HG03571 (cell line): Measurements from ENCODE around the gene CTSE.
A peak's percentile ranks its signal among the peaks of the same experiment; 100 is the strongest.
"Not testable (repeated sequence)": the region's sequence is repeated elsewhere in the genome, so short reads cannot be mapped to it uniquely, and the experiment has no call there.

Experiments
- ATAC-seq: cut with Tn5 transposase; IDR thresholded peaks from one replicate; pipeline ENCODE4 v1.9.1; 2021; ENCODE audit not compliant: unreplicated experiment

Gene CTSE

DNA sequence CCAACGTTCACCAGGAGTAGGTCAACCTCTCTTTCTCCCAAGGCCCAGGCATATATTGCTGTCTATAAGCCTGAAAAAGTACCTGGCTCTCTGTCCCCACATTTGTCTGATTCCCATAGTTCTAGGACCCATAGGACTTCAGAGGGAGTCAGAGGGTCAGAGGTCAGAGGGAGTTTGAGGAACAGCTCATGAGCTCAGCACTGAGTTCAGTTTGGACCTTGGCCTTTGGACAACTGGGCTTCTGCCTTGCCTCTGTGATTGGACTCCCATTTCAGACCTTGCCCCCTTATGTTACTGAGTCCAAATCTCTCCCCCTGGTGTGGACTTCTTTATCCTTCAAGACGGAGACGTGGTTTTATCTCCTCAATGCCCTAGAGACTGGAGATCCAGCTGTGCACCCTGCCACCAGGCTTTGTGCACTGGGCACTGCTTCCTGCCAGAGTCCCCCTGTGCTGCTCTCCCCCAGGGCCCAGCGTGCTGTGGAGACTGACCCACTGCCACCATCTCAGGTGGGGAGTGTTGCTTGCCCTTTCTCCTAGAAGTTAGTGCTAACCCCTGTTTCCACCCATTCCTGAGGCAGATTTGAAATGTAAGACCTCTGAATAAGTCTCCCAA, 3.2 kb downstream of the CTSE start:
- ATAC-seq = no peak

DNA sequence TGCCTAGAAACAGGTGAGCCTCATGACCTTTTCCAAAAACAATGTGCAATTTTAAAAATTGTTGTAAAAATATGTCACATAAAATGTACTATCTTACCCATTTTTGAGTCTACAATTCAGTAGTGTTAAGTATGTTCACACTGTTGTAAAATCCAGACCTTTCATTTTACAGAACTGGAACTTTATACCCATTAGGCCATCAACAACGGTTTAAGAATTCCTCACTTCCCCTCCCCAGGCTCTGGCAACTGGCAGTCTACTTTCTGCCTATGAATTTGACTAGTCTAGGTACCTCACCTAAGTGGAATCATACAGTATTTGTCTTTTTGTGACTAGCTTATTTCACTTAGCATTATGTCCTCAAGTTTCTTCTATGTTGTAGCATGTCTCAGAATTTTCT, 8.6 kb downstream of the CTSE start:
- no peak for ATAC-seq

DNA sequence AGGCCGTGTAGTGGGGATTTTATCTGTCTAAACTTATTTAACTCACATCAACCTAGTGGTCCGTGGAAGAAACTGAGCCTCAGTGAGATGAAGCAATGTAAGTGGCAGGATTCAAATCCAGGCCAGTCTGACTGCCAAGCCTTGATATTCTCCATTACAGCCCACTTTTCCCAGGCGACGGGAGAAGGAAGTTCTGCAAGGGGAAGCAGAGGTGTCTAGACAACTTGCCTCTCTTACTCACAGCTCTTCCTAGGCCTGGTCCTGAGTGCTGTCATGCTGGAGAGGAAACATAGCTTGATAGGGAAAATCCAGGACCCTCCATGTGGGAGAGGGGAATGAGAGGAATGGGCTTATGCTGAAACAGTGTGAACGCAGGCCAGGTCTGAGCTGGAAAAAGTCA, 9.1 kb downstream of the CTSE start:
- no peak for ATAC-seq

DNA sequence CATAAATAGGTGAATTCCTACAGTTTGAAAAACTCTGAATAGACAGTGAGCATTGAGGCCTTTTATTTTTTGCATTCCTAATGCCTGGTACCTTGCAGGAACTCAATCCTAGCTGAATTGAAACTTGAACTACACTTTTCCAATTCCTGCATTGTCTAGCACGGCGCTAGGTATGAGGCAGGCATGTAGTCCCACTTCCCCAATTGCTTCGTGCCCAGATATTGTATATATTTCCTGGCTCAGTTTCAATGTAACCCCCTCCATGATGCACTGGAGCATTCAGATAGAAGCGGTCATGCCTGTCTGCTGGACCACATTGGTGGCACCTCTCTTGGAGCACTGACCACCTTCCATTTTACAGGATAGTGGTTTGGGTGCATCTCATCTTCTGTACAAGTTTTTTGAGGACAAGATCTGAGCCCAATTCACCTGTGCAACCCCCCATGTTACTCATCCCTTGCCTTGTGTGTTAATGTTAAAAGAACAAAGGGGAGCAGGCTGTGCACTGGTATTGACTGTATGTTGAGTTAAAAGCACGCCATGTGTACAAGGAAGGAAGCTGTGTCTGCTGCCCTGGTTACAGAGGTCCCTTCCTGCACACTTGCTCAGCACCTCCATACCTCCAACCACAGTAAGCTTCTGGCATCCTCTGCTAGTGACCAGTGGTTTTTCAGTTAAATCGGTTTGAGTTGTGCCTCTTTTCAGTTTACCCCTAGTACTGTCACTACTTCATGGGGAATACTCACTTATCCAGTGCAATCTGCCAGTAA, 10.5 kb downstream of the CTSE start:
- no peak for ATAC-seq

DNA sequence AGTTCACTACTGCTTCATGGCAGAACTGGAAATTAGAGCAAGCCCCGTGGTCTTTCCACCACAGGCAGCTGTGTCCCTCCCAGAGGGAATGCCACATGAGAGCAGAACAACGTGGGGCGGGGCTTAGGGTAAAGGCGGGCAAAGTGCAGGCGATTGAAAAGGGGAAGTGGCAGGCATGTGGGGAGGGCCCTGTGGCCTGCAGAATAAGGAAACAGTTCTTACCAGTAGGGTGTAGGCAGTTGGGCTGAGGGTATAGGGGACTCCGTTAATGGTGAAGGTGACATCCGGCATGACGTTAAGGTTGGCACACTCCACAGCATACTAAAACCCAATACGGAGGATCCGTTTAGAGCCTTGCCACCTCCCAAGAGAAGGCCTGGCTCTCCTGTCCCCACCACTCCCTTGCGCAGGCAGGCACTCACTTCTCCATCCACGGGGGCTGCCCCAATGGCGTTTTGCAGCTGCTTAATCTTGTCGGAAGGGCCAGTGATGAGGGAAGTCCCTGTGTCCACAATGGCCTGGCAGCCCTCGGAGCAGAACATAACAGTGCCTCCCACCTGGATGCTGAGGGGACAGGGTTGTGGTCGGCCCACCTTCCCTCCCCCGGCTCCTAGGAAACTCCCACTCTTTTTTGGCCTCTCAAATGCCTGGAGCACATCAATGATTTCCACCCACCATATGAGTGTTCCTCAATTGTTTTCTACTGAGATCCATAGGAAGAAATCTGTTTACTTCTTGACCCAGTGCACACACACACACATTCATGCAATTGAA, 11.4 kb downstream of the CTSE start:
- peak; percentile 89 for ATAC-seq

DNA sequence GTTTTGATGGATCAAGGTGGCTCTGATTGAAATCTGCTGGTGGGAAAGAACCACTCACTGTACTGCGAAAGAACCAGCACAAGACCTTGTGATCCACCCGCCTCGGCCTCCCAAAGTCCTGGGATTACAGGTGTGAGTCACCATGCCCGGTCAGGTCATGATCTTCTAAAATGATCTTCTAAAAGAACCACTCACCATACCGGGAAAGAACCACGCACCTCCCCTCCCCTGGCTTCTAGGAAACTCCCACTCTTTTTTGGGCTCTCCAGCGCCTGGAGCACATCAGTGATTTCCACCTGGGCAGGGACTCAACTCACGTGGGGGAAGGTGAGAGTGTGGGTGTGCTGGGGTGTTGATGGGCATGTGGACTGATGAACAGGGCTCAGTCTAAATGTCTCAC, 12.6 kb downstream of the CTSE start:
- ATAC-seq = no peak

DNA sequence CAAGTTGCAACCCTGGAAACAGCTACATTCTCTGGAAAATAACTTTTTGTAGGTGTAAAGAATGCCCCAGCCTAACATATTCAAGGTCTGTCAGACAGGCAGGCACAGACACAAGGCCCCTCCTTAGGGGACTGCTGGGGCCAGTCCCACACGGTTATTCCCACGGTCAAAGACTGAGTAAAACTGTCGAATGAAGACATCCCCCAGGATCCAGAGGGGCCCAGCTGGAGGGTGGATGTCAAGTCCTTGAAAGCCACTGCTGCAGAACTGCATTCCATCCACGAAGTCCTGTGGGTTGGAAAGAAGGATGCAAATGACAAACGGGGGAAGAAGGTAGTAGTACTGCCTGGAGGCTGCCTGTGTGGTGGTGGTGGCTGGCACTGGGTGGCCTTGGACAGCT, 13.6 kb downstream of the CTSE start:
- no peak for ATAC-seq

DNA sequence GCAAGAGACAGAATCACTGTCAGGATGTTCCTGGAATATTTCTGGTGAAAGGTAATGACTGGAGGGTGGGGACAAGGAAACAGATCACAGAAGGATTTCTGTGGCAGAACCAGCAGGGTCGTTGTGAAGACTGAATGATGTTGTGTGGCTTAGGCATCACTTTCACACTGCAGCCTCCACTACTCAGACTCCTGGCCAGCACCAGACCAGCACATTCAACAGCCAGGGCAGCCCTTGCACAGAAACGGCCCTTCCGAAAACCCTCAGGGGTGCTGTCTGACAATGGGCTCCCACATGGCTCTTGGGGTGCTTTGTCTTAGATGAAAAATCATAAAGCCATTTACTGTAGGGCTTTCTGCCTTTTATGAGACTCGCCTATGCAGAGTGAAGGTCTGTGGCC, 16.7 kb downstream of the CTSE start:
- ATAC-seq = no peak

DNA sequence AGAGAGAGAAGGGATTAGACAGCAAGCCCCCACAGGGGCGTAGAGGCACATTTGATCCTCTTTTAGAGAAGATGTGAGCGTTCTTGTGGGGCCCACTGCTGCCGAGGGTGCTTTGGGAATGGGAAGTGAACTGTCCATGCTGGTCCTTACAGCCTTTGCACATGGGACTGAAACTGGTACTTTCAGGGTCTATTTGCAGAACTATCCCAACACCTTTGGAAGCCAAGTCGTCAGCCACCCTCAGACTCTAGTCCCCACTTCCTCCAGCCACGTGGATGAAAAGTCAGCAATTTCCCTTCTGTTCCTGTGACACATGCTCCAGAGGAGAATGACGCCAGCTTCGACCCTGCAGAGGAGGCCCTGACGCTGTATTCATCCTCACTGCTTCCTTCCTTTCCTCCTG, 17.9 kb downstream of the CTSE start:
- ATAC-seq = no peak

DNA sequence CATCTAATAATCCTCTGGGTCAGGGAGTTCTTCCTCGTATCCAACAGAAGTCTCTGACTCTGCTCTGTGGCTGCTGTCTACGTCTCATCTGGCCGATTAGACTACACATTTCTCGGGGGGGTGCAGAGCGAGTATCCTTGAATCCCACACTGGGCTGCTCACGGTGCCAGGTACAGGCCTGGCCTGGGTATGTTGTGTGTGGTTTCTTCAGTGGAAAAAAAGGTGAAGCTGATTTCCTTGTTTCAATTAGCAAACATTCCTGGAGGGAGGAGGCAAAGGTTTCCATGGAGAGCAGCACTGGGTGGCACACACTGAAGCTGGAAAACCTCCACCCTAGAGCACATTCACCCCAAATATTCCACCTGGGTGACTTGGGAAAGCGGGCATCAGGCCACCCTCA, 18.5 kb downstream of the CTSE start:
- ATAC-seq = no peak

DNA sequence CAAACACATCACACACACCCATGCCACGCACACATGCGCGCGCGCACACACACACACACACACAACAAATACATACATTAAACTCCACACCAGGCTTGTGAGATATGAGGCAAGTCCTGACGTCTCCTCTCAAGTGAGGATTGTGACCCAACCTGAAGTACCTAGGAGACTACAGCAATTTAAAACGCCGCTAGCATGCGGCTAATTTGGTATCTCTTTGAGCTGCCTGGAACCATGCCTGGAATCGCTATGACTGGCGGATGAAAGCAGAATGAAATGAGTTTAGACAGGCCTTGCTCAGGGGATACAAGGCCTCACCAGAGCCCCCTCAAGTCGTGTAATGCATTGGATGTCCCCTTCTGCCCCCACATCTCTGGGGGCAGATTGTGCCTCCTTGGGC, 18.9 kb downstream of the CTSE start:
- ATAC-seq = no peak

DNA sequence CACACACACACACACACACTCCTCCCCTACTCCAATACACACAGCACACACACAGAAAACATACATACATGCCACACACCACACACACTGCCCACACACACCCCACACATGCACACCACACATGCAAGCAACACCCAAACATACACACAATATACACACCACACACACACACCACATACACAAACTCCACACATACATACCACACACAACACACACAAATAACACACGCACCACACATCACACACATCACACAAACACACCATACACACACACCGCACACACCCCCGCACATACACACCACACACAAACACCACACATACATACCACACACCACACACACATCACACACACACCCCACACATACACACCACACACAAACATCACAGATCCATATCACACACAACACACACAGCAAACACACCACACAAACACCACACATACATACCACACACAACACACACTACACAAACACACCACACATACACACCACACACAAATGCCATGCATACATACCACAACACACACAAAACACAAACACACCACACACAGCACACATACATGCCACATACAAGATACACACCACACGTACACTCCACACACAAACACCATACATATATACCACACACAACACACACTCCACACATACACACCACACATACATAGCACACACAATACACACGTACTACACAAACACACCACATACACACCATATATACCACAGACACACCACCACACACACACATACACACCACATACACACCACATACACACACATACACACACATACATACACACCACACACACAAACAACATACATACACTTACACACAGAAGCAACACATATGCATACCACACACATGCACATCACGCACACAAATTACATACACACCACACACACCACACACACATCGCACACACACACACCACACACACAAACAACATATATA, 19.6 kb downstream of the CTSE start:
- ATAC-seq = no peak

DNA sequence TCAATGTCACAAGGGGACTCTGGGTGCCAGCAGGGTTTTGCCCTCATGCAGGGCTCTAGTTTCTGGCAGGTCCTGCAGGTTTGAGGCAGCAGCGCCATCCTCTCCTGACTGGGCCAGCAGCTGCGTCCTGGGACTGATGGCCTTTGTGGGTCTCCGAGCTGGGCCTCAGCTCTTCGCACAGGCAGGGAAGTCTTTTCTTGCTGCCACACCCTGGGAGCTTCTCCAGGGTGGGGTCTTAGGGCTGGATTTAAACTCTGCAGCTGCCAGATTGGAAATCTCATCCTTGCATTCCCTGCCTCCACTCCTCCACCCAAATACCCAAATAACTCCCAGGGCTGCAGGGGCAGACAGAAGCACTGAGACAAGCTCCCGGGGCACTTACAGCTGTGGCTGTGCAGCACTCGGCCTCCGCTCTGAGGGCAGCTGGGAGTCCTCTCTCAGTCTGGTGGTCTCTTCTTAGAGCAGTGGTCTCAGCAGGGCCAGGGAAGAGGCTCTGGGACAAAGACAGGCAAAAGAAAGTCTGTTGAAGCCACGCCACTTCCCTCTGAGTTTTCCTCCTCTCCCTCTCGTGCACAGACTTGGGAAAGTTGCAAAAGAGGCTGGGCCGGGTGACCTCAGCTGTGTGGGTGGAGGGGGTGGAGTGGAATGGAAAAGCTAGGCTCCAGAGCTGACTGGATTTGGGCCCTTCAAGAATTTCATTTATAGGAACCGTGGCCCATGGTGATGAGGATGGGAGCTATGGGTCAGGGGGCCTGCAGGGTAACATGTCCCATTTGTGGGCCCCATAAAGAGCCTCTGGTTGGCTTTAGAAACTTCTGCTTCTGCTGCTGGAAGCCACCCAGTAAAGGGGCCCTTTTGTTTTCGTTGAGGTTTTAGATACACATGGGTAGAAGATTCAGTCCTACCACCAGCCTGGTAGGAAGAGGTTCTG, 20.6 kb downstream of the CTSE start, which contains the start of gene RAB7B:
TSS of gene RAB7B (minus strand) at position 525 of the 931 bp plus-strand sequence. CDS start 9,260 bp downstream, outside the sequence.
- ATAC-seq = no peak

DNA sequence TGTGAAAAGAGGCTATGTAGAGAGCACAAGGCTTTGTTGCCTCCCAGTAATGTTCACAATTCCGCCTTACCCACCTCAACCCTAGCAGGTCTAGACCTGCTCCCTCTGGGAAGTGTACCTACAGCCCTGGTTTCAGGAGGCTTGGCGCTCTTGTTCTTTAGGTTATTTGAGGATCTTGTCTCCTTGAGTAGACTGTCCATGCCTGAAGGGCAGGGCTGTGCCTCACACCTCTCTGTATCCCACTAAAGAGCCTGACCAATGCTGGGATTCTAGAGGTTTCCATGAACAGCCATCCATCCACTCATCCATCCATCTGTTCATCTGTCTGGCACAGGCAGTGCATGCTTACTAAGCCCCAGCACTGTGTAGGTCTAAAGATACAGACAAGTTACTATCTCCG, 21.5 kb downstream of the CTSE start:
- ATAC-seq = no peak

DNA sequence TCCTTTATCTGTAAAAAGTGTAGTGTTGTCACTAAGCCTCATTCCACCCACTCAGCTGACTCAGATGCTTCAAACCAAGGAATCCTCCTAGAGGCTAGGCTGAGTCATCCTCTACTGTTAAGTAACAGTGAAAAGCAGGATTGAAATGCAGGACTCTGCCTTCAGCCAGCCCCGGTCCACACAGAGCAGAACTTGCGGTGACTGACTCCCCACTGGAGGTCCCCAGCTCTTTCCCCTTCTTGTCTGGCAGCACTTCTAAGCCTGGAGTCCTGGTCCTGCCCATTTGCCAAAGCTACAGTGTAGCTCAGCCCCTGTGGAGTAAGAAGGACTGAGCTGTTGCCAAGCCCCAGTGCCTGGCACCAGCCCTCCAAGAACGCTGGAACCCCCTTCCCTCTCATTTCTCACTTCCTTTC, 22.2 kb downstream of the CTSE start:
- ATAC-seq = no peak

DNA sequence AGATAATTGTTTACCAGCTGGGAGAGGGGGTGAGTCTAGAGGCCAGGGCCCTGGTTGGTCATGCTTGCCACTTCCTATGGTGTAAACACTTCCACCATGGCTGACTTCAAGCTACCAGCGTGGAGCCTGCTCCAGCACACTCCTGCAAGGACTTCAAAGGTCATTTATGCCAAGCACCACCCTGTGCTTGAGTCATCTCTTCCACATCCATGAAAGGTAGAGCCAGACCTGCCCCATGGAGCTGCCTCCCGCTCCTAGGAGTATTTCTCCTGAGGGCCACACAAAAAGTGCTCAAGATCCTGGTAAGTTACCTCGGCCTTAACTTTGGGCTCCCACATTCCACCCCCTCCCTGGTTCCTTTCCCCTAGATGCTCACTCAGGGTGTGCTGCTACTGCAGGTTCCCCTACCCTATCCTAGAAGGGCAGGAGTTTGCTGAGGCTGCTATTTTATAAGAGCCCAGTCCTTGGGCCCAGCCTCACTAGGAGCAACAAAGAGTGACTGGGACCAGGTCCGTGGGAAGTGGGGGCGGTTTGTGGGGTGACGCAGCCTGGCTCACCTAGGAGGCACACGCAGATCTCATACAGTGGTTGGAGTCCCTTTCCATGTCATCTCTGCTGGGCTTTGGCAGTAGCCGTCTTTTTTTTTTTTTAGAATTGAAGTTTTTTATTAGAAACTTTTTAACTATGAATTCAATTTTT, 22.9 kb downstream of the CTSE start:
- ATAC-seq = no peak

DNA sequence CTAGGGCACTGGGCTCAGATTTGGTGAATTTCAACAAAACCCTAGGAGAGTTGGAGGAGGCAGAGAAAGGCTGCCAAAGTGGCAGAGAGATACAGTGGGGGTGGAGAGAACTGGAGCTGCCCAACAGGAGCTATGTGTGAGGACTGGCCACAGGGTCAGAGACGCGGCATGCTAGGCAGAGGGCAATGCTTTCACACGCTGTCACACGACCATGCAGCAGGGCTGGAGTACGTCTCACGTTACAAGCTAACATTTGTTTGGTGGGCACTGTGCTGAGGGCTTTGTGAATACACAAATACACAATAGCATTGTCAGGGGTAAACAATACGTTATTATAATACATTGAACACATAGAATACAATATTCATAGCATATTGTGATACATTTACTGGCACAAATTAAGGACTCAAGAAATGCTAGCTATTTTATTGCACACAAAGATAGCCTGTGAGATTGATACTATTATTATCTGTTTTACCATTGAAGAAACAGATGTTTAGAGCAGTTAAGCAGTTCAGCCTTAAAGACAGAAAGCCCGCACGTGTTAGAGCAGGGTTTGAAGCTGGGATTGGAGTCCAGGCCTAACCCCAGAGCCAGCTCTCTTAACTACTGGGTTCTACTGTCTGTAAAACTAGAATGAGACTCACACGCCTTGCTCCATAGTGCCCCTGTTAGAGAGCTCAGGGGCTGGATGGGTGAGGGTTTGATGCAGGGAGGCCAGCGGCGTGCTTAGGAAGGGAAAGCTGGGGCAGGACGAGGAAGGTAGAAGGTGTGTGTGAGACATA, 25.0 kb downstream of the CTSE start:
- no peak for ATAC-seq

DNA sequence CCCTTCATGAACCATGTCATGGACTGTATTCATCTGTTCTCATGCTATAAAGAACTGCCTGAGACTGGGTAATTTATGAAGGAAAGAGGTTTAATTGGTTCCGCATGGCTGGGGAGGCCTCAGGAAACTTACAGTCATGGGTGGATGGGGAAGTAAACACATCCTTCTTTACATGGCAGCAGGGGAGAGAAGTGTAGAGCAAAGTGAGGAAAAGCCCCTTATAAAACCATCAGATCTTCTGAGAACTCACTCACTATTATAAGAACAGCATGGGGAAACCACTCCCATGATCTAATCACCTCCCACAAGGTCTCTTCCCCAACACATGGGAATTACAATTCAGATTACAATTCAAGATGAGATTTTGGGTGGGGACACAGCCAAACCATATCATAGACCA, 27.1 kb downstream of the CTSE start:
- ATAC-seq = not testable (repeated sequence)
